Tibial nerve (tissue), 4 donors: Measurements from ENCODE around the gene KMT2E. TPM values are rescaled to one million over a fixed set of nuclear protein-coding genes. Genes with fewer than 3 reads are reported as not detected.
A peak's percentile ranks its signal among the peaks of the same experiment; 100 is the strongest.
"Not testable (repeated sequence)": the region's sequence is repeated elsewhere in the genome, so short reads cannot be mapped to it uniquely, and the experiment has no call there.

Experiments used
- DNase-seq, 2 donors: peaks; one replicate each; pipeline ENCODE4 v3.0.0-alpha.2; 2019; ENCODE audit warnings: low spot score in 2 of 2
- H3K27ac ChIP-seq, 4 donors: fragments of 200-600 bp; sonication (generic) in 3 of 4; one replicate each; pipeline ENCODE4 v1.5.1; 2017 to 2019; ENCODE audit warnings: mild to moderate bottlenecking in 1 of 4
- H3K27me3 ChIP-seq, 2 donors: fragments of 200-600 bp; sonication (generic) in 1 of 2; one replicate each; pipeline versions ENCODE4 v1.5.1 to v1.6.0; 2017 to 2019
- H3K36me3 ChIP-seq, 3 donors: fragments of 200-600 bp; sonication (generic); one replicate each; pipeline ENCODE4 v1.5.1; 2018 to 2019
- H3K4me1 ChIP-seq, 4 donors: fragments of 200-600 bp; sonication (generic) in 3 of 4; one replicate each; pipeline ENCODE4 v1.5.1; 2017 to 2019
- H3K4me3 ChIP-seq, 4 donors: fragments of 200-600 bp; sonication (generic) in 3 of 4; one replicate each; pipeline ENCODE4 v1.5.1; 2017 to 2019; ENCODE audit warnings: mild to moderate bottlenecking in 1 of 4, moderate library complexity in 1 of 4
- H3K9me3 ChIP-seq, 4 donors: fragments of 200-600 bp; sonication (generic) in 3 of 4; one replicate each; pipeline ENCODE4 v1.5.1; 2017 to 2019
- EP300 ChIP-seq, 2 donors: sonication (generic); formaldehyde crosslinking; IDR thresholded peaks; one replicate each; pipeline ENCODE4 v1.6.1; 2017; ENCODE audit warnings: antibody characterized with exemption in 2 of 2, mild to moderate bottlenecking in 1 of 2
- POLR2A ChIP-seq, 2 donors: fragments of 450-650 bp; IDR thresholded peaks; one replicate each; pipeline ENCODE4 v1.6.1; 2017; ENCODE audit warnings: antibody characterized with exemption in 2 of 2, mild to moderate bottlenecking in 2 of 2, moderate library complexity in 2 of 2
- WGBS, 2 donors: methylation state at CpG; one replicate each; pipeline ENCODE4 v1.1.5; 2018; 5-methylcytosine and 5-hydroxymethylcytosine counted together
- total RNA-seq, 4 donors: library from RNA; depleted of rRNA; stranded (reverse); fragments of >200 nt; gene quantifications; one replicate each; pipeline ENCODE4 v1.1.0, GENCODE V29; 2016
- TF ChIP-seq, protein P1 (sequence below), 5 experiments: fragments of 200-600 bp in 3 of 5; fragments of 450-650 bp in 2 of 5; sonication (generic) in 3 of 5; IDR thresholded peaks; one replicate each; pipeline ENCODE4 v1.5.1; 2016 to 2019; ENCODE audit warnings: antibody characterized with exemption in 5 of 5, mild to moderate bottlenecking in 3 of 5, moderate library complexity in 2 of 5

KMT2E gene
- total RNA-seq, 4 donors from 2014 or later = 91.4 to 141 (median 132) TPM

GRCh38 chr7:105001652-105002184, 12.3 kb upstream of the KMT2E start:
- 50 to 52% methylated on average over 5 of the region's 5 CpGs for WGBS, 2 donors
- Histone ChIP-seq H3K9me3 (no peaks in the 10 kb centered on the region), H3K27me3 (no peaks in the 10 kb centered on the region), H3K36me3 (no peaks in the 10 kb centered on the region), H3K27ac (peak overlapping the region in 3 of 4 donors; percentile 34 to 69 (median 35)), H3K4me1 (peaks cover 13 to 99% (median 62%) of the 10 kb centered on the region in 4 donors), H3K4me3 (no peak overlapping the region)
- TF ChIP-seq POLR2A (IDR thresholded peaks at IDR 0.05) (no peak), EP300 (IDR thresholded peaks at IDR 0.05) (no peak)
- TF ChIP-seq, protein P1, sequence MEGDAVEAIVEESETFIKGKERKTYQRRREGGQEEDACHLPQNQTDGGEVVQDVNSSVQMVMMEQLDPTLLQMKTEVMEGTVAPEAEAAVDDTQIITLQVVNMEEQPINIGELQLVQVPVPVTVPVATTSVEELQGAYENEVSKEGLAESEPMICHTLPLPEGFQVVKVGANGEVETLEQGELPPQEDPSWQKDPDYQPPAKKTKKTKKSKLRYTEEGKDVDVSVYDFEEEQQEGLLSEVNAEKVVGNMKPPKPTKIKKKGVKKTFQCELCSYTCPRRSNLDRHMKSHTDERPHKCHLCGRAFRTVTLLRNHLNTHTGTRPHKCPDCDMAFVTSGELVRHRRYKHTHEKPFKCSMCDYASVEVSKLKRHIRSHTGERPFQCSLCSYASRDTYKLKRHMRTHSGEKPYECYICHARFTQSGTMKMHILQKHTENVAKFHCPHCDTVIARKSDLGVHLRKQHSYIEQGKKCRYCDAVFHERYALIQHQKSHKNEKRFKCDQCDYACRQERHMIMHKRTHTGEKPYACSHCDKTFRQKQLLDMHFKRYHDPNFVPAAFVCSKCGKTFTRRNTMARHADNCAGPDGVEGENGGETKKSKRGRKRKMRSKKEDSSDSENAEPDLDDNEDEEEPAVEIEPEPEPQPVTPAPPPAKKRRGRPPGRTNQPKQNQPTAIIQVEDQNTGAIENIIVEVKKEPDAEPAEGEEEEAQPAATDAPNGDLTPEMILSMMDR (IDR thresholded peaks at IDR 0.05) = no peak
- DNase-seq = no peak

- peaks cover 13 to 99% (median 71%) of the 10 kb centered on the region in 4 donors for H3K4me1 ChIP-seq
- no peaks in the 10 kb centered on the region for H3K9me3 ChIP-seq
- TF ChIP-seq POLR2A (IDR thresholded peaks at IDR 0.05) (no peak), EP300 (IDR thresholded peaks at IDR 0.05) (peak in 1 of 2 donors; percentile 33)
- no peak for DNase-seq
- 12 to 13% methylated on average over 5 of the region's 5 CpGs for WGBS, 2 donors
- peak overlapping the region in 3 of 4 donors; percentile 62 to 94 (median 68) for H3K27ac ChIP-seq
- no peaks in the 10 kb centered on the region for H3K36me3 ChIP-seq
- H3K4me3 ChIP-seq = peak overlapping the region in 1 of 4 donors; percentile 11
- no peaks in the 10 kb centered on the region for H3K27me3 ChIP-seq
These were observed 10.7 kb upstream of the KMT2E start for GRCh38 chr7:105003275-105003674.

GRCh38 chr7:105003872-105004510, 10.0 kb upstream of the KMT2E start:
- Histone ChIP-seq H3K27ac (peak overlapping the region in 3 of 4 donors; percentile 62 to 94 (median 68)), H3K4me1 (peaks cover 13 to 97% (median 75%) of the 10 kb centered on the region in 4 donors), H3K9me3 (no peaks in the 10 kb centered on the region), H3K36me3 (no peaks in the 10 kb centered on the region), H3K27me3 (no peaks in the 10 kb centered on the region), H3K4me3 (peak overlapping the region in 1 of 4 donors; percentile 11)
- WGBS, 2 donors = 52 to 67% methylated on average over 1 of the region's 1 CpG
- DNase-seq = no peak
- TF ChIP-seq POLR2A (IDR thresholded peaks at IDR 0.05) (no peak), EP300 (IDR thresholded peaks at IDR 0.05) (no peak)
- TF ChIP-seq, protein P1 (IDR thresholded peaks at IDR 0.05) = no peak

DNA sequence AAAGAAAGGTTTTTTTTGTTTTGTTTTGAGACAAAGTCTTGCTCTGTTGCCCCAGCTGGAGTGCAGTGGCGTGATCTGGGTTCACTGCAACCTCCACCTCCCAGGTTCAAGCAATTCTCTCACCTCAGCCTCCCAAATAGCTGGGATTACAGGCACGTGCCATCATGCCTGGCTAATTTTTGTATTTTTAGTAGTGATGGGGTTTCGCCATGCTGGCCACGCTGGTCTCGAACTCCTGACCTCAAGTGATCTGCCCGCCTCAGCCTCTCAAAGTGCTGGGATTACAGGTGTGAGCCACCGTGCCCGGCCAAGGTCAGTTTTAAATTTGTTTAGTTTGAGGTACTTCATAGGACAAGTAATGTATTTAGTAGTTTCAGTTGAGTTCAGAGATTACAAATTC, 9.0 kb upstream of the KMT2E start:
- DNase-seq, H3K36me3 ChIP-seq, H3K27me3 ChIP-seq, H3K9me3 ChIP-seq, H3K4me3 ChIP-seq: not testable (repeated sequence)
- 80 to 81% methylated on average over 8 of the region's 8 CpGs for WGBS, 2 donors
- H3K4me1 ChIP-seq = peaks cover 9 to 97% (median 73%) of the 10 kb centered on the region in 4 donors
- peak overlapping the region in 3 of 4 donors; percentile 5 to 94 (median 68) for H3K27ac ChIP-seq

DNA sequence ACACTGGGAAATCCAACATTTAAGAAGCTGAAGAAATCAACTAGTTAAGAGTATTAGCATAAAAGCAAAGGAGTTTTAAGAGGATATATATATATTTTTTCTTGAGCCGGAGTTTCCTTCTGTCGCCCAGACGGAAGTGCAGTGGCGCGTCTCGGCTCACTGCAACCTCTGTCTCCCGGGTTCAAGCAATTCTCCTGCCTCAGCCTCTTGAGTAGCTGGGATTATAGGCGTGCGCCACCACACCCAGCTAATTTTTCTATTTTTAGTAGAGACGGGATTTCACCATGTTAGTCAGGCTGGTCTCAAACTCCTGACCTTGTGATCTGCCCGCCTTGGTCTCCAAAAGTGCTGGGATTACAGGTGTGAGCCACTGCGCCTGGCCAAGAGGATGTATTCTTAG, 8.5 kb upstream of the KMT2E start:
- DNase-seq, H3K9me3 ChIP-seq, H3K4me3 ChIP-seq, H3K36me3 ChIP-seq, H3K27me3 ChIP-seq: not testable (repeated sequence)
- H3K27ac ChIP-seq = peak overlapping the region in 2 of 4 donors; percentile 5 to 94
- WGBS, 2 donors = 92 to 95% methylated on average over 12 of the region's 12 CpGs
- H3K4me1 ChIP-seq = peaks cover 9 to 97% (median 73%) of the 10 kb centered on the region in 4 donors

- no peak for DNase-seq
- H3K4me3 ChIP-seq = no peak overlapping the region
- no peaks in the 10 kb centered on the region for H3K27me3 ChIP-seq
- 32 to 41% methylated on average over 5 of the region's 5 CpGs for WGBS, 2 donors
- H3K27ac ChIP-seq = peak overlapping the region in 3 of 4 donors; percentile 25 to 99 (median 34)
- H3K4me1 ChIP-seq = peaks cover 6 to 90% (median 63%) of the 10 kb centered on the region in 4 donors
- H3K36me3 ChIP-seq = no peaks in the 10 kb centered on the region
- H3K9me3 ChIP-seq = no peaks in the 10 kb centered on the region
- no peak for TF ChIP-seq EP300 (IDR thresholded peaks at IDR 0.05)
- TF ChIP-seq, protein P1 (IDR thresholded peaks at IDR 0.05) = no peak
- no peak for TF ChIP-seq POLR2A (IDR thresholded peaks at IDR 0.05)
These were observed 7.5 kb upstream of the KMT2E start for GRCh38 chr7:105006367-105007136.
